ENCODE results near the gene PLEKHH3.

DNA sequence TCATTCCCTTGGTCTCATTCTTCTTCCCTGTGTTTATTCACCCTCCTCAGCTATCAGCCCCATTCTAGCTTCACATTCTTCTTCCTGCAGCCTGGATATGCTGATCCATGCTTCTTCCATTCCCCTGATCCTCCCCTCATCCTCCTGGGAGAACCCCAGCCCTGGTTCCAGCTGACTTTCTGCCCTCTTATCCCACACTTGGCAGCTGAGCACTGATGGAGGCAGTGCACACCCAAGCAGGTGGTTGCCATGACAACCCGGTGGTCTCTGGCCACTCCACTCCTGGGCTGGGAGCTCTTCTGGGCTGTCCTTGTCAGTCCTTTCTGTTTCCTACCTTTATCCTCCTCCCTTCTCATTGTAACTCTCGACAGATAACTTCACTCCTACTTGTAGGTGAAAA, 34.5 kb downstream of the PLEKHH3 start:
- TF ChIP-seq, protein P1, sequence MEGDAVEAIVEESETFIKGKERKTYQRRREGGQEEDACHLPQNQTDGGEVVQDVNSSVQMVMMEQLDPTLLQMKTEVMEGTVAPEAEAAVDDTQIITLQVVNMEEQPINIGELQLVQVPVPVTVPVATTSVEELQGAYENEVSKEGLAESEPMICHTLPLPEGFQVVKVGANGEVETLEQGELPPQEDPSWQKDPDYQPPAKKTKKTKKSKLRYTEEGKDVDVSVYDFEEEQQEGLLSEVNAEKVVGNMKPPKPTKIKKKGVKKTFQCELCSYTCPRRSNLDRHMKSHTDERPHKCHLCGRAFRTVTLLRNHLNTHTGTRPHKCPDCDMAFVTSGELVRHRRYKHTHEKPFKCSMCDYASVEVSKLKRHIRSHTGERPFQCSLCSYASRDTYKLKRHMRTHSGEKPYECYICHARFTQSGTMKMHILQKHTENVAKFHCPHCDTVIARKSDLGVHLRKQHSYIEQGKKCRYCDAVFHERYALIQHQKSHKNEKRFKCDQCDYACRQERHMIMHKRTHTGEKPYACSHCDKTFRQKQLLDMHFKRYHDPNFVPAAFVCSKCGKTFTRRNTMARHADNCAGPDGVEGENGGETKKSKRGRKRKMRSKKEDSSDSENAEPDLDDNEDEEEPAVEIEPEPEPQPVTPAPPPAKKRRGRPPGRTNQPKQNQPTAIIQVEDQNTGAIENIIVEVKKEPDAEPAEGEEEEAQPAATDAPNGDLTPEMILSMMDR (IDR thresholded peaks at IDR 0.05), result no peak
- TF ChIP-seq POLR2A (IDR thresholded peaks at IDR 0.05), result no peak

All from right lobe of liver (tissue), 4 donors.